SK-MEL-5 (cell line): Measurements from ENCODE around the gene GPX2. TPM values are rescaled to one million over a fixed set of nuclear protein-coding genes. Genes with fewer than 3 reads are reported as not detected.
A peak's percentile ranks its signal among the peaks of the same experiment; 100 is the strongest.
"Not testable (repeated sequence)": the region's sequence is repeated elsewhere in the genome, so short reads cannot be mapped to it uniquely, and the experiment has no call there.

ENCODE experiments used
- DNase-seq: peaks from one replicate; pipeline ENCODE4 v3.0.0-alpha.2; 2016; ENCODE audit warnings: low read depth, low spot score
- in situ Hi-C: cut with HindIII; loops from 2 replicates; pipeline ENCODE4 v1.10.0; 2016; ENCODE audit warnings: low sequenced_read_pairs, high pct_unique_total_duplicates, low pct_unique_long_range_greater_than_20kb
- total RNA-seq: library from RNA; depleted of rRNA; stranded (reverse); fragments of >200 nt; shearing (Covaris generic); gene quantifications from 2 replicates; pipeline ENCODE4 v1.2.3, GENCODE V29; 2014

GPX2 gene
- total RNA-seq, 1 experiment from 2014 or later: not detected

DNA sequence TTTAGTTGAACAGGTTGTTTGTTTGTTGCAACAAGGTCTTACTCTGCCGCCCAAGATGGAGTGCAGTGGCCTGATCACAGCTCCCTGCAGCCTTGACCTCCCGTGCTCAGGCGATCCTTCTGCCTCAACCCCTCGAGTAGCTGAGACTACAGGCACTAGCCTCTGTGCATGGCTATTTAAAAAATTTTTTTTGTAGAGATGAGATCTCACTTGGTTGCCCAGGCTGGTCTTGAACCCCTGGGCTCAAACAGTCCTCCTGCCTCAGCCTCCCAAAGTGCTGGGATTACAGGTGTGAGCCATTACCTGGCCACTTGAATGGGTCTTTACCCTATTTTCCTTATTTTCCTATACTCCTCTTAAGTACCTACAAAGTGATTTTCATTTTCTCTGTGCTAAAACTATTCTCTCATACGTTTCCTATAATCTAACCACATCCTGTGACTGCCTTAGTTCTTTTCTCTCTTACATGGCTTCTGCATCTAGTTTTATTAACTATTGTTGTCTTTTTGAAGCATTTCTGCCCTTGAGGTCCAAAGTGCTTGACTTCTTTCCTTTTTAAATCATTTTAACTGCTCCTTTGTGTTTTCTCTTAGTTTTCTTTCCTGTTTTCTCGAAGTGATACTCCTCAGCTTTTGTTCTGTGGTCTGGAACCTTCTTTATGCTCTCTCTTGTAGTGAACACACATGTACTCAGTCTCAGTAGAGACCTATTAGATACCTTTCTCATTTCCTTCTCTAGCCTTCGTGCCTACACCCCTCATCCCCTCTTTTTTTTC is 14.1 kb downstream of the GPX2 start:
- in situ Hi-C loops: no loop called here
- DNase-seq: no peak

- DNase-seq: no peak
- in situ Hi-C loops: no loop called here
These were observed 15.5 kb downstream of the GPX2 start for GRCh38 chr14:64927031-64927430.

- in situ Hi-C loops: no loop called here
- DNase-seq: no peak
These were observed 16.0 kb downstream of the GPX2 start for GRCh38 chr14:64926398-64926995.

GRCh38 chr14:64923015-64923414 is 19.5 kb downstream of the GPX2 start:
- no peak for DNase-seq
- in situ Hi-C loops: no loop called here

- in situ Hi-C loops: no loop called here
These were observed 22.1 kb downstream of the GPX2 start for GRCh38 chr14:64920465-64920864.

DNA sequence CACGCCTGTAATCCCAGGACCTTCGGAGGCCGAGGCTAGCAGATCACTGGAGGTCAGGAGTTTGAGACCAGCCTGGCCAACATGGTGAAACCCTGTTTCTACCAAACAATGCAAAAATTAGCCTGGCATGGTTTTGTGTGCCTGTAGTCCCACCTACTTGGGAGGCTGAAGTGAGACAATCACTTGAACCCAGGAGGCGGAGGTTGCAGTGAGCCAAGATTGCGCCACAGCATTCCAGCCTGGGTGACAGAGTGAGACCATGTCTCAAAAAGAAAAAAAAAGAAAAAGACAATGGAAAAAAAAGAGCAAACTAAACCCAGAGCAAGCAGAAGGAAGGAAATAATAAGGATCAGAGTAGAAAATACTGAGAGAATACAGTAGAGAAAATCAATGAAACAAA is 22.9 kb downstream of the GPX2 start:
- in situ Hi-C loops: no loop called here

More at GRCh38 chr14:64920465-64920864, 22.1 kb downstream of the GPX2 start:
- DNase-seq: no peak

DNA sequence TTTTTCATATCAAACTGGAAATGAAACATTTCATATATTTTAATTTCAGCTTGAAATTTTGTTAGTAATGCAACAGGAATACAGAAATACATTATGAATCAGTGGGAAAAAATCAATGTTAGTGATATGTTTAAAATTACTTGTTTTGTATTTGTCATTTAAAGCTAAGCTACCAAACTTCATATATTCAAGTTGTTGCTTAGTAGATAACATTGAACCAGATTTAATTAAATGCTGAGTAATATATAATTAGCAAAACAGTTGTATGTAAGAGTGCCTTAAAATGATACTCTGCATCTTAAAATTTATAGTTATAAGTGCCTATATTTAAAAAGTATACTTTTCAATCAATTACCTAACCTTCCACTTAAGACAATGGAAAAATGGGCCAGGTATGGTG is 23.3 kb downstream of the GPX2 start:
- DNase-seq: no peak
- in situ Hi-C loops: no loop called here

More for the DNA sequence above, 22.9 kb downstream of the GPX2 start:
- no peak for DNase-seq

DNA sequence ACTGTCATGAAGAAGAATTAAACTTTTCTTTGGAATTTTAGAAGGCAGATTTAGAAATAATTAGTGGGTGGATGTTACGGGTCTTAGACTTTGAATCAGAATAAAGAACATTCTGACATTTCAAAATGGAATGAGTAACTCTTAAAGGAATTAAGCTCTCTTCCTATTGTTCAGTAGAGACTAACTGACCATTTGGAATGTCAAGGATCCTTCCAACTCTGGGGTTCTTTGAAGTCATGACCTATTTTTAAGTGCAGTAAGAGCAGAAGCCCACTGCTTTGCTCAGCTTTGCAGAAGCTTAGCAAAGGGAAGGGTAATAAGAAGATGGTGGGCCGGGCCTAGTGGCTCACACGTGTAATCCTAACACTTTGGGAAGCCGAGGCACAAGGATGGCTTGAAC is 24.3 kb downstream of the GPX2 start:
- no peak for DNase-seq
- in situ Hi-C loops: no loop called here

DNA sequence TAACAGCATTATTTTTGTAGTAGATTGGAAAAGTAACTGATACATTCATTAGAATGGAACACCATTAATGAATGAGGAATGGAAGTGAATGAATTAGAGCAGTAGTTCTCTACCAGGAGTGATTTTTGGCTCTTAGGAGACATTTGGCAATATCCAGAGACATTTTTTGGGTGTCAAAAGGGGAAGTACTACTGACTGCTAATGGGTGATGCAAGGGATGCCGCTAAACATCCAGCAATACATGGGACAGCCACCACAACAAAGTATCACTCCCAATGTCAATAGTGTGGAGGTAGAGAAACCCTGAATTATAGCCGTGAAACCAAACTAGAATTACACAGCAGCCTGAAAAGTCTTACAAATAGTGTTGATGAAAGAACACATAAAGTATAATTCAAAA is 26.7 kb downstream of the GPX2 start:
- in situ Hi-C loops: no loop called here
- no peak for DNase-seq

- in situ Hi-C loops: no loop called here
- no peak for DNase-seq
These were observed 27.5 kb downstream of the GPX2 start for GRCh38 chr14:64915029-64915424.

- in situ Hi-C loops: no loop called here
- DNase-seq: peak; percentile 99
These were observed 28.1 kb downstream of the GPX2 start, which contains the start of gene CHURC1 for GRCh38 chr14:64914237-64915028. CHURC1 (plus strand) TSS chr14:64914455; CDS start chr14:64914496, 41 bp downstream.

- in situ Hi-C loops, DNase-seq: not testable (repeated sequence)
These were observed 29.1 kb downstream of the GPX2 start for GRCh38 chr14:64913477-64913876.

- DNase-seq: no peak
- in situ Hi-C loops: no loop called here
These were observed 30.3 kb downstream of the GPX2 start for GRCh38 chr14:64912261-64912660.

DNA sequence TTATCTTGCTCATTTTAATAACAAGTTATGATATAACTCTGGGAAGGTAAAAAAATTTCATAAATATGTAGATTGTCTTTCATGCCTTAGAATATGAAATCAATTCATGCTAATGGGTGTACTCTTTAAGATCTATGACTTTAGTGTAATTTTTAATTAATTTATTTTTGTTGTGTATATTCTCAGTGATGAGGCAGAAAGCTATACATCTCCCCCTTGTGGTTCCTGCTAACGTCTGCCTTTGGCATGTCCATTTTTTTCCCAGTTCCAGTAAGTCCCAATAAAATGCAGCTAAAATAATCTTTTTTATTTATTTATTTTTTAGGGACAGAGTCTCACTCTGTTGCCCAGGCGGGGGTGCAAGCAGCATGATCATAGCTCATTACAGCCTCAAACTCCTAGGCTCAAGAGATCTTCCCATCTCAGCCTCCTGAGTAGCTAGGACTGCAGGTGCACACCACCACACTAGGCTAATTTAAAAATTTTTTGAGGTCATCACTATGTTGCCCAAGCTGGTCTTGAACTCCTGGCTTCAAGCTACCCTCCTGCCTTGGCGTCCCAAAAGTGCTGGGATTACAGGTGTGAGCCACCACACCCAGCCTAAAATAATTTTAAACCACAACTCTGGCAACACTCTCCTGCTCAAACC is 31.6 kb downstream of the GPX2 start:
- in situ Hi-C loops: no loop called here
- DNase-seq: peak; percentile 55

DNA sequence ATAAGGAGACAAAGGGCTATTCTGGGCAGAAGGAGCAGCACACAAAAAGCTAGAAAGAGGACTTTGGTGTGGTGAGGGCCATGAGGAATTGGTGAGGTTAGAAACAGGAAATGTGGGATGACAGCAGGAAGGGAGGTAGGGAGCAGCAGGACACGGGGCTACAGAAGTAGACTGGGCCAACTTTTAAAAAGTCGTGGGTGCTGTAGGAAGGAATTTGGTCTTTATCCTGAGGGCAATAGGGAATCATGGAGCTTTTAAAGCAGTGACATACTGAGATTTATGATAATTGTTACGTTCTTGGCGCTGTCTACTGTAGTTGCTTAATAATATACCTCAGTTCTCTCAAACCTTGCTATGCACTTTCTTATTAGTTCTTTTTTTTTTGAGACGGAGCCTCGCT is 36.5 kb downstream of the GPX2 start:
- in situ Hi-C loops: no loop called here
- DNase-seq: peak; percentile 50

DNA sequence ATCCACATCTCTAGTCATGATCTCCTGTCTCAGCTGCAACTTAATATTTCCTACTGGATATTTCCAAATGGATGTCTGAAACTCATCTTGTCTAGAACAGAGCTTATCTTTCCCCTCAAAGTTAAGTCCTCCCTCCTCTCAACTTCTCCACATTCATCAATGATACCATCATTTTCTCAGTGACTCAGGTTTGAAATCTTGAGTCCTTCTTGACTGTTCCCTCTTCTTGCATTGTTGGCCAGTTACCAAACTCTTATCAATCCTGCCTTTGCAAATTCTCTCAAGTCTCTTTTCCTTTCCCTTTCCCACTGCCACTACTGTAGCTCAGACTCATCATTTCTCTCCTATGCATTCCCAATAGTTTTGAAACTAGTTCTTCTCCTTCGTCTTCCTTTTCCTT is 42.6 kb downstream of the GPX2 start:
- in situ Hi-C loops: no loop called here
- DNase-seq: no peak

DNA sequence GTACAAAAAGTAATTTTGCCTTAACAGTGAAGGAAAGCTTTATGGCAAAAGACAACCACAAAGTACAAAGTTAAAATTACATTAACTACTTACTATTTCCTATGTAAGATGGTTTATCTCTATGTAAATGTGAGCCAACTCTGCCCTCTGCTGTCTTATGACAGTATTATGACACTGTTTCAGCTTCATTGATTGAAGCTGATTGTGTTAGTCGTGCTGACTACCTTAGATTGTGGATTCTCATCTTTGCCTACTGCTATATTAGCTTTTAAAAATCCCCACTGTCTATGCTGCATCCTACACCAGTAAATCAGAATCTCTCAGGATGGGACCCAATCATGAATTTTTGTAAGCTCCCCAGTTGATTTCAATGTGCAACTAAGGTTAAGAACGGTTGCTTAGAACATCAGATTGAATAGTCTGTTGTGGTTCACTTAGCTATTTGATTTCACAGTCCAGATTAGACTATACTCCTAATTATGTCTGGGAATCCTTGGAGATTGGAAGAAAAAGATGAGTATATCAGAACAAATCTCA is 50.6 kb downstream of the GPX2 start:
- peak; percentile 71 for DNase-seq
- in situ Hi-C loops: no loop called here
